Measurements from ENCODE around the gene NXF1.

NXF1 gene

GRCh38 chr11:62817129-62817528, 11.9 kb upstream of the NXF1 start:
- H2BK15ac ChIP-seq (ENCODE audit: low read depth, poor library complexity, severe bottlenecking) = no peak overlapping the region
- no peak overlapping the region for H3K23ac ChIP-seq (ENCODE audit: low read length in 2 of 2)
- H3K18ac ChIP-seq (ENCODE audit: low read depth in 1 of 2, low read length in 2 of 2) = no peak overlapping the region
- no peak for DNase-seq
- H2BK12ac ChIP-seq (ENCODE audit: low read length in 2 of 2) = no peak overlapping the region
- H3K79me1 ChIP-seq (replicated peaks; ENCODE audit: low read length, poor library complexity, severe bottlenecking) = no peaks in the 10 kb centered on the region
- no peaks in the 10 kb centered on the region for H3K4me1 ChIP-seq (ENCODE audit: control insufficient read depth, insufficient read depth, low read depth, low read length)
- no peak overlapping the region for H3K9ac ChIP-seq (ENCODE audit: low read length)
- H2AFZ ChIP-seq (ENCODE audit: low read depth, low read length) = no peak overlapping the region
- no peak overlapping the region for H3K14ac ChIP-seq (ENCODE audit: low read length in 2 of 2)
- peaks cover 42 to 86% of the 10 kb centered on the region in 2 experiments for H3K36me3 ChIP-seq (ENCODE audit: control insufficient read depth in 1 of 2, insufficient read depth in 2 of 2, low read depth in 1 of 2, low read length in 2 of 2)
- H3K4me3 ChIP-seq (ENCODE audit: insufficient read depth in 1 of 2, low read depth in 1 of 2, low read length in 2 of 2) = no peak overlapping the region
- H3K27me3 ChIP-seq (ENCODE audit: control insufficient read depth in 1 of 2, insufficient read depth in 1 of 2, low read length in 2 of 2) = no peaks in the 10 kb centered on the region
- H4K91ac ChIP-seq (ENCODE audit: low read length) = no peak overlapping the region
- H2AK5ac ChIP-seq (ENCODE audit: low read length, severe bottlenecking) = no peak overlapping the region
- H3K27ac ChIP-seq (ENCODE audit: low read length, poor library complexity, severe bottlenecking) = no peak overlapping the region
- H3K4me2 ChIP-seq (ENCODE audit: low read length, poor library complexity, severe bottlenecking) = no peak overlapping the region
- no peak overlapping the region for H2BK5ac ChIP-seq (ENCODE audit: low read depth, low read length, poor library complexity, severe bottlenecking)
- no peak overlapping the region for H2BK120ac ChIP-seq (ENCODE audit: low read depth, low read length)
- H3K4ac ChIP-seq (ENCODE audit: low read depth in 1 of 2, low read length in 2 of 2) = no peak overlapping the region
- WGBS = 98% methylated on average over 4 of the region's 4 CpGs
- no peaks in the 10 kb centered on the region for H3K9me3 ChIP-seq (ENCODE audit: control insufficient read depth, low read length)
- no peak overlapping the region for H4K8ac ChIP-seq (ENCODE audit: low read length)

GRCh38 chr11:62816557-62816956, 11.3 kb upstream of the NXF1 start:
- Histone ChIP-seq H3K36me3 (ENCODE audit: control insufficient read depth in 1 of 2, insufficient read depth in 2 of 2, low read depth in 1 of 2, low read length in 2 of 2) (peaks cover 36 to 80% of the 10 kb centered on the region in 2 experiments), H3K14ac (ENCODE audit: low read length in 2 of 2) (no peak overlapping the region), H2AK5ac (ENCODE audit: low read length, severe bottlenecking) (no peak overlapping the region), H2AFZ (ENCODE audit: low read depth, low read length) (no peak overlapping the region), H3K23ac (ENCODE audit: low read length in 2 of 2) (no peak overlapping the region), H4K8ac (ENCODE audit: low read length) (no peak overlapping the region), H3K27me3 (ENCODE audit: control insufficient read depth in 1 of 2, insufficient read depth in 1 of 2, low read length in 2 of 2) (no peaks in the 10 kb centered on the region), H3K9ac (ENCODE audit: low read length) (no peak overlapping the region), H3K4ac (ENCODE audit: low read depth in 1 of 2, low read length in 2 of 2) (no peak overlapping the region), H4K91ac (ENCODE audit: low read length) (no peak overlapping the region), H3K9me3 (ENCODE audit: control insufficient read depth, low read length) (no peaks in the 10 kb centered on the region), H2BK15ac (ENCODE audit: low read depth, poor library complexity, severe bottlenecking) (no peak overlapping the region), H3K4me3 (ENCODE audit: insufficient read depth in 1 of 2, low read depth in 1 of 2, low read length in 2 of 2) (no peak overlapping the region), H2BK12ac (ENCODE audit: low read length in 2 of 2) (no peak overlapping the region), H2BK120ac (ENCODE audit: low read depth, low read length) (no peak overlapping the region), H3K79me1 (replicated peaks; ENCODE audit: low read length, poor library complexity, severe bottlenecking) (no peaks in the 10 kb centered on the region), H3K18ac (ENCODE audit: low read depth in 1 of 2, low read length in 2 of 2) (no peak overlapping the region), H2BK5ac (ENCODE audit: low read depth, low read length, poor library complexity, severe bottlenecking) (no peak overlapping the region), H3K27ac (ENCODE audit: low read length, poor library complexity, severe bottlenecking) (no peak overlapping the region), H3K4me2 (ENCODE audit: low read length, poor library complexity, severe bottlenecking) (no peak overlapping the region), H3K4me1 (ENCODE audit: control insufficient read depth, insufficient read depth, low read depth, low read length) (no peaks in the 10 kb centered on the region)
- WGBS = 100% methylated on average over 1 of the region's 8 CpGs
- no peak for DNase-seq

GRCh38 chr11:62811659-62812058, 6.4 kb upstream of the NXF1 start:
- Histone ChIP-seq H2BK12ac (ENCODE audit: low read length in 2 of 2) (no peak overlapping the region), H3K18ac (ENCODE audit: low read depth in 1 of 2, low read length in 2 of 2) (no peak overlapping the region), H3K27me3 (ENCODE audit: control insufficient read depth in 1 of 2, insufficient read depth in 1 of 2, low read length in 2 of 2) (no peaks in the 10 kb centered on the region), H2BK15ac (ENCODE audit: low read depth, poor library complexity, severe bottlenecking) (no peak overlapping the region), H4K91ac (ENCODE audit: low read length) (no peak overlapping the region), H2AFZ (ENCODE audit: low read depth, low read length) (no peak overlapping the region), H3K27ac (ENCODE audit: low read length, poor library complexity, severe bottlenecking) (no peak overlapping the region), H2BK120ac (ENCODE audit: low read depth, low read length) (no peak overlapping the region), H3K4me1 (ENCODE audit: control insufficient read depth, insufficient read depth, low read depth, low read length) (peaks cover 6% of the 10 kb centered on the region), H3K4ac (ENCODE audit: low read depth in 1 of 2, low read length in 2 of 2) (no peak overlapping the region), H2AK5ac (ENCODE audit: low read length, severe bottlenecking) (no peak overlapping the region), H3K23ac (ENCODE audit: low read length in 2 of 2) (no peak overlapping the region), H3K9me3 (ENCODE audit: control insufficient read depth, low read length) (no peaks in the 10 kb centered on the region), H4K8ac (ENCODE audit: low read length) (no peak overlapping the region), H3K79me1 (replicated peaks; ENCODE audit: low read length, poor library complexity, severe bottlenecking) (no peaks in the 10 kb centered on the region), H3K14ac (ENCODE audit: low read length in 2 of 2) (no peak overlapping the region), H3K4me2 (ENCODE audit: low read length, poor library complexity, severe bottlenecking) (no peak overlapping the region), H3K9ac (ENCODE audit: low read length) (no peak overlapping the region), H3K36me3 (ENCODE audit: control insufficient read depth in 1 of 2, insufficient read depth in 2 of 2, low read depth in 1 of 2, low read length in 2 of 2) (peaks cover 17 to 34% of the 10 kb centered on the region in 2 experiments), H3K4me3 (ENCODE audit: insufficient read depth in 1 of 2, low read depth in 1 of 2, low read length in 2 of 2) (no peak overlapping the region), H2BK5ac (ENCODE audit: low read depth, low read length, poor library complexity, severe bottlenecking) (no peak overlapping the region)
- WGBS = 87% methylated on average over 2 of the region's 2 CpGs
- DNase-seq = no peak

- Histone ChIP-seq H3K18ac (ENCODE audit: low read depth in 1 of 2, low read length in 2 of 2) (no peak overlapping the region), H3K4me3 (ENCODE audit: insufficient read depth in 1 of 2, low read depth in 1 of 2, low read length in 2 of 2) (no peak overlapping the region), H3K14ac (ENCODE audit: low read length in 2 of 2) (no peak overlapping the region), H4K91ac (ENCODE audit: low read length) (no peak overlapping the region), H3K4me2 (ENCODE audit: low read length, poor library complexity, severe bottlenecking) (no peak overlapping the region), H2AK5ac (ENCODE audit: low read length, severe bottlenecking) (no peak overlapping the region), H3K79me1 (replicated peaks; ENCODE audit: low read length, poor library complexity, severe bottlenecking) (no peaks in the 10 kb centered on the region), H3K4me1 (ENCODE audit: control insufficient read depth, insufficient read depth, low read depth, low read length) (peaks cover 14% of the 10 kb centered on the region), H2BK120ac (ENCODE audit: low read depth, low read length) (no peak overlapping the region), H3K9ac (ENCODE audit: low read length) (no peak overlapping the region), H2BK12ac (ENCODE audit: low read length in 2 of 2) (no peak overlapping the region), H3K27ac (ENCODE audit: low read length, poor library complexity, severe bottlenecking) (no peak overlapping the region), H2BK5ac (ENCODE audit: low read depth, low read length, poor library complexity, severe bottlenecking) (no peak overlapping the region), H3K4ac (ENCODE audit: low read depth in 1 of 2, low read length in 2 of 2) (no peak overlapping the region), H3K23ac (ENCODE audit: low read length in 2 of 2) (no peak overlapping the region), H2AFZ (ENCODE audit: low read depth, low read length) (no peak overlapping the region), H3K27me3 (ENCODE audit: control insufficient read depth in 1 of 2, insufficient read depth in 1 of 2, low read length in 2 of 2) (no peaks in the 10 kb centered on the region), H3K9me3 (ENCODE audit: control insufficient read depth, low read length) (no peaks in the 10 kb centered on the region), H3K36me3 (ENCODE audit: control insufficient read depth in 1 of 2, insufficient read depth in 2 of 2, low read depth in 1 of 2, low read length in 2 of 2) (peaks cover 13 to 25% of the 10 kb centered on the region in 2 experiments), H4K8ac (ENCODE audit: low read length) (no peak overlapping the region), H2BK15ac (ENCODE audit: low read depth, poor library complexity, severe bottlenecking) (no peak overlapping the region)
- DNase-seq = no peak
- 87% methylated on average over 1 of the region's 1 CpG for whole genome bisulfite sequencing
These were observed 5.5 kb upstream of the NXF1 start for GRCh38 chr11:62810748-62811147.
